Measurements from ENCODE around the gene IRAK1BP1.
"Not testable (repeated sequence)": the region's sequence is repeated elsewhere in the genome, so short reads cannot be mapped to it uniquely, and the experiment has no call there.

IRAK1BP1 gene

GRCh38 chr6:78889901-78890300, 22.6 kb downstream of the IRAK1BP1 start:
- DNase-seq (ENCODE audit: low spot score), result not testable (repeated sequence)

GRCh38 chr6:78896227-78896626, 28.9 kb downstream of the IRAK1BP1 start:
- DNase-seq (ENCODE audit: low spot score), result no peak

- no peak for DNase-seq (ENCODE audit: low spot score)
These were observed 41.3 kb downstream of the IRAK1BP1 start for GRCh38 chr6:78908621-78909020.

- no peak for DNase-seq (ENCODE audit: low spot score)
These were observed 42.0 kb downstream of the IRAK1BP1 start for GRCh38 chr6:78909391-78909790.

GRCh38 chr6:78910010-78910409, 42.7 kb downstream of the IRAK1BP1 start:
- no peak for DNase-seq (ENCODE audit: low spot score)

GRCh38 chr6:78910591-78911171, 43.3 kb downstream of the IRAK1BP1 start:
- DNase-seq (ENCODE audit: low spot score), result peak; percentile 32

GRCh38 chr6:78911218-78911940, 44.0 kb downstream of the IRAK1BP1 start:
- no peak for DNase-seq (ENCODE audit: low spot score)

GRCh38 chr6:78916411-78916810, 49.1 kb downstream of the IRAK1BP1 start:
- no peak for DNase-seq (ENCODE audit: low spot score)

- DNase-seq (ENCODE audit: low spot score), result no peak
These were observed 50.4 kb downstream of the IRAK1BP1 start for GRCh38 chr6:78917788-78918187.

- not testable (repeated sequence) for DNase-seq (ENCODE audit: low spot score)
These were observed 53.8 kb downstream of the IRAK1BP1 start for GRCh38 chr6:78921168-78921567.

- DNase-seq (ENCODE audit: low spot score), result no peak
These were observed 58.0 kb downstream of the IRAK1BP1 start for GRCh38 chr6:78925317-78925716.

GRCh38 chr6:78935553-78935952, 68.2 kb downstream of the IRAK1BP1 start:
- no peak for DNase-seq (ENCODE audit: low spot score)

- DNase-seq (ENCODE audit: low spot score), result no peak
These were observed 69.2 kb downstream of the IRAK1BP1 start for GRCh38 chr6:78936515-78936914.

GRCh38 chr6:78942446-78942845, 75.1 kb downstream of the IRAK1BP1 start:
- DNase-seq (ENCODE audit: low spot score), result no peak

GRCh38 chr6:78947529-78947928, 80.2 kb downstream of the IRAK1BP1 start:
- no peak for DNase-seq (ENCODE audit: low spot score)

- DNase-seq (ENCODE audit: low spot score), result no peak
These were observed 80.6 kb downstream of the IRAK1BP1 start for GRCh38 chr6:78947962-78948361.

GRCh38 chr6:78948785-78949184, 81.4 kb downstream of the IRAK1BP1 start:
- DNase-seq (ENCODE audit: low spot score), result no peak

- DNase-seq (ENCODE audit: low spot score), result no peak
These were observed 85.0 kb downstream of the IRAK1BP1 start for GRCh38 chr6:78952362-78952761.
